AG04449 (cell line): ENCODE data around the gene RBM33.

Source experiments
- CTCF ChIA-PET: fragments of 350-600 bp; formaldehyde crosslinking; extraction: SDS; loops from one replicate; lab custom pipeline; 2021; ENCODE audit warnings: antibody characterized with exemption; lab: Yijun Ruan, JAX
- POLR2A ChIA-PET: fragments of 400-600, 350-600 bp; formaldehyde crosslinking; extraction: SDS; loops from one replicate; lab custom pipeline; 2020; ENCODE audit warnings: antibody characterized with exemption, inconsistent platforms; lab: Yijun Ruan, JAX
- DNase-seq: peaks from one replicate; pipeline ENCODE4 v3.0.0-alpha.2; 2010; ENCODE audit warnings: low read depth, low spot score
- H3K4me3 ChIP-seq: 2 replicates; pipeline ENCODE4 v1.5.1; 2011; ENCODE audit warnings: low read depth, mild to moderate bottlenecking, control low read depth, low read length
- CTCF ChIP-seq: IDR thresholded peaks from one replicate; pipeline ENCODE4 v1.5.1; 2011; ENCODE audit warnings: mild to moderate bottlenecking, moderate library complexity, low read length, control low read depth, inconsistent platforms; ENCODE audit not compliant: insufficient read depth; ENCODE audit errors: missing control alignments

Gene RBM33

GRCh38 chr7:155652156-155653114 is 8.0 kb downstream of the RBM33 start:
- CTCF ChIA-PET, result no interaction called here
- H3K4me3 ChIP-seq, result no peak overlapping the region
- TF ChIP-seq CTCF, result no peak
- POLR2A ChIA-PET, result interaction anchor here (0.6 kb wide), 1 partner anchor 14 kb away, joined by 3 read pairs; no protein-coding TSS in a partner anchor
- no peak for DNase-seq

- DNase-seq, result no peak
- ChIA-PET CTCF (no interaction called here), POLR2A (no interaction called here)
- H3K4me3 ChIP-seq, result no peak overlapping the region
- TF ChIP-seq CTCF, result no peak
These were observed 9.3 kb downstream of the RBM33 start for GRCh38 chr7:155653803-155654202.

- ChIA-PET CTCF (interaction anchor here (0.7 to 1.1 kb wide), 2 partner anchors 9 to 58 kb away, joined by 3 read pairs; no protein-coding TSS in a partner anchor), POLR2A (no interaction called here)
- no peak for DNase-seq
- no peak overlapping the region for H3K4me3 ChIP-seq
- no peak for TF ChIP-seq CTCF
These were observed 12.4 kb downstream of the RBM33 start for GRCh38 chr7:155656891-155657290.

GRCh38 chr7:155660059-155660757 is 15.7 kb downstream of the RBM33 start:
- TF ChIP-seq CTCF, result no peak
- H3K4me3 ChIP-seq, result no peak overlapping the region
- DNase-seq, result no peak
- CTCF ChIA-PET, result interaction anchor here (1.0 to 1.4 kb wide), 2 partner anchors 43 to 62 kb away, joined by 4 to 5 read pairs; no protein-coding TSS in a partner anchor
- POLR2A ChIA-PET, result no interaction called here

GRCh38 chr7:155660758-155661093 is 16.3 kb downstream of the RBM33 start:
- POLR2A ChIA-PET, result no interaction called here
- CTCF ChIA-PET, result no interaction called here

More at GRCh38 chr7:155660758-155661093, 16.3 kb downstream of the RBM33 start:
- no peak overlapping the region for H3K4me3 ChIP-seq
- TF ChIP-seq CTCF, result no peak
- DNase-seq, result no peak
